GM04503 (cell line): Measurements from ENCODE around the gene ITGB3.
A peak's percentile ranks its signal among the peaks of the same experiment; 100 is the strongest.

ENCODE experiments used
- DNase-seq: peaks from one replicate; pipeline ENCODE4 v3.0.0-alpha.2; 2012; ENCODE audit warnings: low read depth

ITGB3 gene

DNA sequence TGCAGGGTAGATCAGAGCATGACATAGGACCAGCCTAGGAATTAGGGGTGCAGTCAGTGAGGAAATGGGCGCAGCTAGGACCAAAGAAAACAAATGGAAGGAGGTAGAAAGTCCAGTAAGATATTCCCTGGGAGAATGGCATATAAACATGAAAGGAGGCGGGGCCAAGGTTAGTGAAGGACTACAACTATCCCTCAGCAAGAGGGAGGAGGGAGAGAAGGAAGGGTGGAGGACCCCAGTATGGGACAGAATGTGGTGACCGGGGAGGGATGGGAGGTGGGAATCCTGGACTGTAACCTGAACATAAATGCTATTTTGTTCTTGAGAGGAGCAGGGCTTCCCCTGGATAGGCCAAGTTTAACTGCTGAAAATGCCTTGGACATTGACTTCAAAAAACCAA, 22.8 kb downstream of the ITGB3 start:
- no peak for DNase-seq

DNA sequence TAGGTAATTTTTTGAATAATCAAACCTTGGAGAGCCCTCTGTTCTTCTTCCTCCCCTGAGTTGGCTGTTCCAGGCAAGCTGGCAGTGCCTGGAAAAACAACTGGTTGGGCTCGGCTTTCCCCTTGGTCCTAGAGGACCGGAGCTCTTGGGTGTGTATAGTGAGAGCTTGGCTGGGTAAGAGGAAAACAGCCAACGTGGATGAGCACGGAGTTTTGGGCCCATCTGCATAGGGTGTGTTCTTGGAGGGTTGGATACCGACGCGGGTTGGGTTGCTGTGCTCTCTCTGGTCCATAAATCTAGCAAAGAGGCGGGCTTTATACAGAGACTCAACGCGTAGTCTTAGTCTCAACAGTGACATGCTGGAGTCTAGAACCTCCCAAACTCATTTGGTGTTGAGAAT, 23.2 kb downstream of the ITGB3 start:
- DNase-seq, result peak; percentile 90

DNA sequence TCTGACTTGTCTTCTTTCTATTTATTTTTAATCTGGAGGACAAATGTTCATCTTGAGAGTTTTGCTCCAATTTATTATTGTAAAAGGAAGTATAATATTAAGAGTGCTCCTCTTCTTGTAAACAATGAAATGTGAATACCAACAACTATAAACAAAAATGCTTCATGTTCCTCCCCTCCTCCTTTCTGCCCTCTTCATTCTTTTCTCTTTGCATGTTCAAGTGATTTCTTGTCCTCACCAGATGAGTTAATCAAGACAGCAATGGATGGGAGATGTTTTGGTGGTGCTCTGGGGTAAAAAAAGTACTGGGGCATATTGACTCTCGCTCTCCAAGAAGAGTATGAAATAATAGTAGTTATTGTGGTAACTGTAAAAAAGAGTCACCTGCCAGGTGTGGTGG, 24.3 kb downstream of the ITGB3 start:
- no peak for DNase-seq

GRCh38 chr17:47278561-47278960, 24.9 kb downstream of the ITGB3 start:
- no peak for DNase-seq

GRCh38 chr17:47279062-47279801, 25.6 kb downstream of the ITGB3 start:
- peak; percentile 99 for DNase-seq

DNA sequence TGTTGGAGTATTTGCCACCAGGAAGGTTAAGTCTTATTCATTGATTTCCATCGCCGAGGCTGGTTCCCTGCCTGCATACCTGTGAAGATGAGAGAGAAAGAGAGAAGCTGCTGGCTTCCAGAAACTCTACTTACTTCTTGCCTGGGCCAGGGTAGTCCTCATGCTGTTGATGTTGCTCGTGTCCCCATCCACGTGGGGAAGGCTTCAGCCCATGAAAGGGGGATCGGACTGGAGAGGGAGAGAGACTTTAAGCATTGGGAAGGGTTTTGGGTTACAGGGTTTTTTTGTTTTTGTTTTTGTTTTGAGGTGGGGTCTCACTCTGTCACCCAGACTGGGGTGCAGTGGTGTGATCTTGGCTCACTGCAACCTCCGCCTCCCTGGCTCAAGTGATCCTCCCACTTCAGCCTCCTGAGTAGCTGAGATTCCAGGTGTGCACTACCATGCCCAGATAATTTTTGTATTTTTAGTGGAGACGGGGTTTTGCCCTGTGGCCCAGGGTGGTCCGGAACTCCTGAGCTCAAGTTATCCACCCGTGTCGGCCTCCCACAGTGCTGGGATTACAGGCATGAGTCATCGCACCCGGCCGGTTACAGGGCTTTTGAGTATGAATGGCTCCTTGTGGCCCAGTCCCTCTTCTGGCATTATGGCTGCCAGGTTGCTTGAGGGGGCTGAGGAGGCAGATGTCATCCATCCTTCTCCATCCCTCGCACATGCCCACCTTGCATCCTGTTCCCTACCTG, 26.6 kb downstream of the ITGB3 start:
- DNase-seq, result no peak

- no peak for DNase-seq
These were observed 27.6 kb downstream of the ITGB3 start for GRCh38 chr17:47281216-47281615.

GRCh38 chr17:47285003-47285402, 31.4 kb downstream of the ITGB3 start:
- DNase-seq, result no peak

GRCh38 chr17:47286198-47286914, 32.7 kb downstream of the ITGB3 start:
- no peak for DNase-seq

DNA sequence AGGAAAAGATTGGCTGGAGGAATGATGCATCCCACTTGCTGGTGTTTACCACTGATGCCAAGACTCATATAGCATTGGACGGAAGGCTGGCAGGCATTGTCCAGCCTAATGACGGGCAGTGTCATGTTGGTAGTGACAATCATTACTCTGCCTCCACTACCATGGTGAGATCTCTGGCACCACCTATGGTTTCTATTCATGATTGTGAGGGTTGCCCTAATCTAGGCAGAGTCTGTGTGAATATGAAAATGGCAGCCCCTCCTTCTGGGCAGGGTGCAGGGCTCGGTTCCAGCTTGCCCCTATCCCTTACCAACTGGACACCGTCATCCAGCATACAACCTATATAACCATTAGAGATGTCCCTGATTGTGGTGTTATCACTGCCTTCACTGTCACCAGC, 33.4 kb downstream of the ITGB3 start:
- DNase-seq, result no peak

- DNase-seq, result no peak
These were observed 34.0 kb downstream of the ITGB3 start for GRCh38 chr17:47287639-47288038.

- no peak for DNase-seq
These were observed 35.0 kb downstream of the ITGB3 start for GRCh38 chr17:47288531-47289116.

DNA sequence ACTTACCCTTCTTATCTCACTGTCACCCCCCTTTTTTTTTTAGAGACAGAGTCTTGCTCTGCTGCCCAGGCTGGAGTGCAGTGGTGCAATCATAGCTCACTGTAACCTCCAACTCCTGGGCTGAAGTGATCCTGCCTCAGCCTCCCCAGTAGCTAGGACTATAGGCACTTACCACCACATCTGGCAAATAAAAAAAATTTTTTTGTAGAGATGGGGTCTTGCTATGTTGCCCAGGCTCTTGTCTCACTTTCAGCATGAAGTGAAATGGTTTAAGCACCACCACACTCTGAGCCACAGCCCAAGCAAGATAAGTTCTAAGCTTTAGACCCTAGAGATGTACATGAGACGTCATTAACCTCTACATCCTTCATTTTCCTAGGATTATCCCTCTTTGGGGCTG, 35.7 kb downstream of the ITGB3 start:
- DNase-seq, result no peak

GRCh38 chr17:47290870-47291241, 37.2 kb downstream of the ITGB3 start:
- DNase-seq, result no peak

- DNase-seq, result no peak
These were observed 37.7 kb downstream of the ITGB3 start for GRCh38 chr17:47291242-47291873.

DNA sequence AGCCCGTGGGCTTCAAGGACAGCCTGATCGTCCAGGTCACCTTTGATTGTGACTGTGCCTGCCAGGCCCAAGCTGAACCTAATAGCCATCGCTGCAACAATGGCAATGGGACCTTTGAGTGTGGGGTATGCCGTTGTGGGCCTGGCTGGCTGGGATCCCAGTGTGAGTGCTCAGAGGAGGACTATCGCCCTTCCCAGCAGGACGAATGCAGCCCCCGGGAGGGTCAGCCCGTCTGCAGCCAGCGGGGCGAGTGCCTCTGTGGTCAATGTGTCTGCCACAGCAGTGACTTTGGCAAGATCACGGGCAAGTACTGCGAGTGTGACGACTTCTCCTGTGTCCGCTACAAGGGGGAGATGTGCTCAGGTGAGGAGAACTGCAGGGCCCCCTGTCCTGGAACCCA, 38.6 kb downstream of the ITGB3 start:
- DNase-seq, result no peak

- DNase-seq, result no peak
These were observed 41.6 kb downstream of the ITGB3 start for GRCh38 chr17:47295037-47295873.

- DNase-seq, result no peak
These were observed 42.2 kb downstream of the ITGB3 start for GRCh38 chr17:47295874-47296255.

GRCh38 chr17:47297661-47298400, 44.2 kb downstream of the ITGB3 start:
- DNase-seq, result no peak

- no peak for DNase-seq
These were observed 45.1 kb downstream of the ITGB3 start for GRCh38 chr17:47298712-47299111.
